Measurements from ENCODE around the gene SCAND1. TPM values are rescaled to one million over a fixed set of nuclear protein-coding genes. Genes with fewer than 3 reads are reported as not detected.

The SCAND1 gene
- total and polyA plus RNA-seq, 9 of the 15 experiments (the other 6 are each of a cell fraction or from before 2014, with no cell fraction given): 0.08 to 94.0 (median 5.8) TPM

DNA sequence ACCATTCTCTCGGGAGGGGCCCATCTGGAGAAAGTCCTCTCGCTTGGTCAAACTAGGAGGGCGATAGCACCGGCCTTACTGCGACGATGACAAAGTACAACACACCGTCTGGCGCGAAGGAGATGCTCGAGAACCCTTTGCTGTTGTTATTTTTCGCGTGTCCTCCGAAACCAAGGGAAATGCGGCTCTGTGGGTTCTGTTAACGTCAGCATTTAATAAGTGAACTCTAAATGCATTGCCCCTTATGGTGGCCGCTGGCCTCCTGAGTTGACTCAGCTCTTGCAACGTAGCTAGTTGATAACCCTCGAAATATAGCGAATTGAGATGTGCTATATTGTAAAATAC is 577 bp upstream of the SCAND1 start:
- ChIA-PET CTCF (ENCODE audit: low intra/inter-chr PET ratio) (interaction anchor here (0.7 kb wide), 1 partner anchor 615 kb away, joined by 3 read pairs; no protein-coding TSS in a partner anchor), POLR2A (interaction anchor here (0.6 to 3.7 kb wide), 15 partner anchors 10 to 816 kb away, joined by 3 to 55 read pairs (median 4); partner anchors contain the start of gene RBM39)
- Histone ChIP-seq H4K20me1 (replicated peaks; ENCODE audit: control insufficient read depth, insufficient read depth, low read length) (0 out of 2 replicates have a peak, but pooled peaks cover 3% of the 10 kb centered on the region), H3K36me3 (ENCODE audit: control insufficient read depth, insufficient read depth, low read length) (peaks cover 15% of the 10 kb centered on the region), H3K9me3 (replicated peaks; ENCODE audit: control insufficient read depth, insufficient read depth, low read depth, low read length) (no peaks in the 10 kb centered on the region), H3K4me3 (peak overlapping the region; percentile 95), H3K4me2 (ENCODE audit: insufficient read depth, low read length) (peak overlapping the region; percentile 90), H2AFZ (ENCODE audit: low read depth, low read length) (peak overlapping the region; percentile 96), H3K27ac (ENCODE audit: extremely low read depth, low read depth, low read length) (peak overlapping the region; percentile 98), H3K27me3 (ENCODE audit: control insufficient read depth in 2 of 2, insufficient read depth in 2 of 2, low read length in 2 of 2) (no peaks in the 10 kb centered on the region), H3K4me1 (replicated peaks in 1 of 2; ENCODE audit: control insufficient read depth in 2 of 2, insufficient read depth in 2 of 2, low read length in 2 of 2) (peaks cover 9 to 16% of the 10 kb centered on the region in 2 experiments; a peak in 4 of 5 replicates), H3K79me2 (ENCODE audit: control insufficient read depth, insufficient read depth, low read length) (peaks cover 32% of the 10 kb centered on the region), H3K9me1 (ENCODE audit: control insufficient read depth, insufficient read depth, low read length) (no peaks in the 10 kb centered on the region), H3K9ac (ENCODE audit: insufficient read depth in 1 of 2, low read depth in 2 of 2, low read length in 2 of 2) (peak overlapping the region; percentile 98 to 100)
- FAIRE-seq (no peak), ATAC-seq (peak; percentile 61; the same call in 2 of the 3 replicates), DNase-seq (ENCODE audit: extremely low read depth in 1 of 4, low spot score in 3 of 4) (no peak)
- intact Hi-C loops (cut with micrococcal nuclease): loop anchor here (1.0 to 5.0 kb wide), 2 partner anchors 53 to 413 kb away; partner anchors contain the start of gene ERGIC3
- 1% methylated on average over 19 of the region's 19 CpGs for WGBS (ENCODE audit: insufficient coverage, low coverage, missing lambda C conversion rate)
- in situ Hi-C loops (cut with MboI): no loop called here
- BruUV-seq (replicated peaks): TSS peak; percentile 88
- TF ChIP-seq SUPT5H (IDR thresholded peaks at IDR 0.05) (no peak), BACH1 (tag; IDR thresholded peaks at IDR 0.05) (peak; percentile 46; the same call in 1 of the 2 replicates), SMARCC2 (IDR thresholded peaks at IDR 0.05; ENCODE audit: low read depth) (peak; percentile 24; the same call in 1 of the 2 replicates), HDAC8 (tag; IDR thresholded peaks at IDR 0.05) (peak; percentile 30; the same call in 1 of the 2 replicates), ZFP1 (CRISPR knock-in tag; IDR thresholded peaks at IDR 0.05) (no peak), NBN (IDR thresholded peaks at IDR 0.05; ENCODE audit: low read depth) (no peak), RFX5 (IDR thresholded peaks at IDR 0.05; ENCODE audit: low read depth, low read length) (no peak), E2F4 (CRISPR knock-in tag; IDR thresholded peaks at IDR 0.05; ENCODE audit: low read depth) (no peak), NONO (IDR thresholded peaks at IDR 0.05; ENCODE audit: low read depth in 2 of 2, low read length in 1 of 2) (no peak), ZNF699 (CRISPR knock-in tag; IDR thresholded peaks at IDR 0.05; ENCODE audit: insufficient replicate concordance) (no peak), NR2C2 (CRISPR knock-in tag; IDR thresholded peaks at IDR 0.05) (no peak), NR2C2 (tag; IDR thresholded peaks at IDR 0.05) (peak; percentile 74; the same call in 1 of the 2 replicates), TAF9B (IDR thresholded peaks at IDR 0.05; ENCODE audit: partially characterized antibody) (no peak), MAFG (tag; conservative IDR thresholded peaks at IDR 0.05) (peak; percentile 94), DPF2 (IDR thresholded peaks at IDR 0.05) (peak; percentile 29; the same call in 1 of the 2 replicates), GTF2E2 (tag; IDR thresholded peaks at IDR 0.05) (peak; percentile 73; the same call in 1 of the 2 replicates), ZNF586 (CRISPR knock-in tag; conservative IDR thresholded peaks at IDR 0.05) (no peak), RBM39 (optimal IDR thresholded peaks at IDR 0.05; ENCODE audit: low read depth, low read length) (no peak)
- TF ChIP-seq, protein P1, sequence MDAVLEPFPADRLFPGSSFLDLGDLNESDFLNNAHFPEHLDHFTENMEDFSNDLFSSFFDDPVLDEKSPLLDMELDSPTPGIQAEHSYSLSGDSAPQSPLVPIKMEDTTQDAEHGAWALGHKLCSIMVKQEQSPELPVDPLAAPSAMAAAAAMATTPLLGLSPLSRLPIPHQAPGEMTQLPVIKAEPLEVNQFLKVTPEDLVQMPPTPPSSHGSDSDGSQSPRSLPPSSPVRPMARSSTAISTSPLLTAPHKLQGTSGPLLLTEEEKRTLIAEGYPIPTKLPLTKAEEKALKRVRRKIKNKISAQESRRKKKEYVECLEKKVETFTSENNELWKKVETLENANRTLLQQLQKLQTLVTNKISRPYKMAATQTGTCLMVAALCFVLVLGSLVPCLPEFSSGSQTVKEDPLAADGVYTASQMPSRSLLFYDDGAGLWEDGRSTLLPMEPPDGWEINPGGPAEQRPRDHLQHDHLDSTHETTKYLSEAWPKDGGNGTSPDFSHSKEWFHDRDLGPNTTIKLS (IDR thresholded peaks at IDR 0.05; ENCODE audit: borderline replicate concordance, low read depth): no peak
- TF ChIP-seq, protein P2, sequence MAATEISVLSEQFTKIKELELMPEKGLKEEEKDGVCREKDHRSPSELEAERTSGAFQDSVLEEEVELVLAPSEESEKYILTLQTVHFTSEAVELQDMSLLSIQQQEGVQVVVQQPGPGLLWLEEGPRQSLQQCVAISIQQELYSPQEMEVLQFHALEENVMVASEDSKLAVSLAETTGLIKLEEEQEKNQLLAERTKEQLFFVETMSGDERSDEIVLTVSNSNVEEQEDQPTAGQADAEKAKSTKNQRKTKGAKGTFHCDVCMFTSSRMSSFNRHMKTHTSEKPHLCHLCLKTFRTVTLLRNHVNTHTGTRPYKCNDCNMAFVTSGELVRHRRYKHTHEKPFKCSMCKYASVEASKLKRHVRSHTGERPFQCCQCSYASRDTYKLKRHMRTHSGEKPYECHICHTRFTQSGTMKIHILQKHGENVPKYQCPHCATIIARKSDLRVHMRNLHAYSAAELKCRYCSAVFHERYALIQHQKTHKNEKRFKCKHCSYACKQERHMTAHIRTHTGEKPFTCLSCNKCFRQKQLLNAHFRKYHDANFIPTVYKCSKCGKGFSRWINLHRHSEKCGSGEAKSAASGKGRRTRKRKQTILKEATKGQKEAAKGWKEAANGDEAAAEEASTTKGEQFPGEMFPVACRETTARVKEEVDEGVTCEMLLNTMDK (IDR thresholded peaks at IDR 0.05; ENCODE audit: borderline replicate concordance, insufficient read depth, low read depth, low read length, poor library complexity, severe bottlenecking): no peak

Data from K562 (cell line).